K562 (cell line): ENCODE measurements around the gene ZNF235. TPM values are rescaled to one million over a fixed set of nuclear protein-coding genes. Genes with fewer than 3 reads are reported as not detected.

Source experiments
- ATAC-seq: fragments of 200-7000 bp; cut with Tn5 transposase; 3 replicates; pipeline ENCODE4 v1.9.1; 2020; ENCODE audit warnings: moderate library complexity
- BruUV-seq: library from RNA; stranded (reverse); fragments of 400-500 nt; replicated peaks from 2 replicates; lab custom pipeline; 2021; lab: Mats Ljungman, UMichigan
- CTCF ChIA-PET: fragments of 300-600 bp; formaldehyde crosslinking; extraction: SDS; loops from one replicate; lab custom pipeline; 2021; ENCODE audit warnings: low intra/inter-chr PET ratio; lab: Yijun Ruan, JAX
- POLR2A ChIA-PET: fragments of 300-600, 350-650 bp; sonication (Branson Sonifier 250); formaldehyde crosslinking; extraction: SDS; loops from one replicate; lab custom pipeline; 2021; ENCODE audit warnings: antibody characterized with exemption, inconsistent platforms; lab: Yijun Ruan, JAX
- DNase-seq, 4 experiments: peaks; one replicate each; pipeline versions ENCODE4 v3.0.0 to v3.0.0-alpha.2; 2011 to 2018; ENCODE audit warnings: low spot score in 3 of 4, mixed read lengths in 3 of 4; ENCODE audit errors: extremely low read depth in 1 of 4
- FAIRE-seq: peaks from 2 replicates; lab custom pipeline; 2011; peaks lifted over from hg19 to GRCh38; lab: Jason Lieb, UNC
- H2AFZ ChIP-seq: 2 replicates; pipeline ENCODE4 v1.6.0; 2011; ENCODE audit warnings: low read depth, low read length, control low read depth, inconsistent platforms
- H3K27ac ChIP-seq: fragments of 200-600 bp; 3 replicates; pipeline ENCODE4 v1.8.0; 2011; ENCODE audit warnings: low read depth, mild to moderate bottlenecking, control low read depth, inconsistent platforms, low read length, moderate library complexity, mixed read lengths; ENCODE audit errors: extremely low read depth
- H3K27me3 ChIP-seq, 2 experiments: fragments of 300-600 bp in 1 of 2; 2 replicates in 1 of 2; 3 replicates in 1 of 2; pipeline versions ENCODE4 v1.6.0 to v1.8.0; 2011; ENCODE audit warnings: inconsistent platforms in 2 of 2, low read length in 2 of 2, mild to moderate bottlenecking in 1 of 2, mixed read lengths in 1 of 2, moderate library complexity in 1 of 2; ENCODE audit not compliant: control insufficient read depth in 2 of 2, insufficient read depth in 2 of 2
- H3K36me3 ChIP-seq: fragments of 300-600 bp; 3 replicates; pipeline ENCODE4 v1.8.0; 2011; ENCODE audit warnings: mild to moderate bottlenecking, low read length, inconsistent platforms; ENCODE audit not compliant: control insufficient read depth, insufficient read depth
- H3K4me1 ChIP-seq, 2 experiments: fragments of 200-600 bp in 1 of 2; replicated peaks in 1 of 2; 2 replicates in 1 of 2; 3 replicates in 1 of 2; pipeline versions ENCODE4 v1.5.1 to v1.8.0; 2011; ENCODE audit warnings: inconsistent platforms in 2 of 2, low read length in 2 of 2, mild to moderate bottlenecking in 1 of 2, mixed read lengths in 1 of 2, moderate library complexity in 1 of 2; ENCODE audit not compliant: control insufficient read depth in 2 of 2, insufficient read depth in 2 of 2
- H3K4me2 ChIP-seq: 2 replicates; pipeline ENCODE4 v1.6.1; 2011; ENCODE audit warnings: low read length, control low read depth, inconsistent platforms, mixed read lengths; ENCODE audit not compliant: insufficient read depth
- H3K4me3 ChIP-seq: fragments of 200-600 bp; sonication (generic), shearing (Covaris generic); 2 replicates; pipeline ENCODE4 v1.5.1; 2016; ENCODE audit warnings: control low read depth, inconsistent platforms
- H3K79me2 ChIP-seq: fragments of 200-600 bp; 3 replicates; pipeline ENCODE4 v1.8.0; 2011; ENCODE audit warnings: low read length, inconsistent platforms; ENCODE audit not compliant: control insufficient read depth, insufficient read depth
- H3K9ac ChIP-seq, 2 experiments: 2 replicates each; pipeline versions ENCODE4 v1.6.0 to v1.6.1; 2011; ENCODE audit warnings: low read depth in 2 of 2, low read length in 2 of 2, control low read depth in 1 of 2, inconsistent platforms in 1 of 2, mild to moderate bottlenecking in 1 of 2, mixed read lengths in 1 of 2; ENCODE audit not compliant: insufficient read depth in 1 of 2
- H3K9me1 ChIP-seq: one replicate; pipeline ENCODE4 v1.6.0; 2011; ENCODE audit warnings: inconsistent platforms, mild to moderate bottlenecking, low read length, moderate library complexity; ENCODE audit not compliant: control insufficient read depth, insufficient read depth
- H3K9me3 ChIP-seq: replicated peaks from 2 replicates; pipeline ENCODE4 v1.5.1; 2011; ENCODE audit warnings: low read depth, low read length, inconsistent platforms; ENCODE audit not compliant: control insufficient read depth, insufficient read depth
- H4K20me1 ChIP-seq: replicated peaks from 2 replicates; pipeline ENCODE4 v1.6.1; 2011; ENCODE audit warnings: low read length, inconsistent platforms, mixed read lengths; ENCODE audit not compliant: control insufficient read depth, insufficient read depth
- CREB3 ChIP-seq: fragments of 450-650 bp; conservative IDR thresholded peaks from 2 replicates; pipeline ENCODE4 v1.6.1; 2016; ENCODE audit warnings: missing genetic modification characterization, low read depth, mild to moderate bottlenecking, missing compliant biosample characterization, moderate library complexity
- HNRNPK ChIP-seq: fragments of 200-400 bp; formaldehyde crosslinking; IDR thresholded peaks from one replicate; pipeline ENCODE4 v1.6.1; 2018; ENCODE audit warnings: mild to moderate bottlenecking, low read depth, low read length; ENCODE audit not compliant: poor library complexity, severe bottlenecking
- KLF10 ChIP-seq: fragments of 250-450 bp; sonication (Bioruptor Pico); IDR thresholded peaks from 2 replicates; pipeline ENCODE4 v1.6.1; 2021; ENCODE audit warnings: matching md5 sums
- NR3C1 ChIP-seq: sonication (generic); formaldehyde crosslinking; IDR thresholded peaks from 2 replicates; pipeline ENCODE4 v1.8.1; 2022; ENCODE audit warnings: missing genetic modification reagents
- RCOR1 ChIP-seq, 2 experiments: IDR thresholded peaks; 2 replicates each; pipeline ENCODE4 v1.6.1; 2012; ENCODE audit warnings: low read depth in 2 of 2, low read length in 2 of 2, borderline replicate concordance in 1 of 2, improper control_type of control experiment in 1 of 2
- TAF1 ChIP-seq: IDR thresholded peaks from 2 replicates; pipeline ENCODE4 v1.6.1; 2011; ENCODE audit warnings: mild to moderate bottlenecking, low read length, moderate library complexity; ENCODE audit not compliant: insufficient read depth, control insufficient read depth, severe bottlenecking; ENCODE audit errors: extremely low read depth
- WHSC1 ChIP-seq: IDR thresholded peaks from one replicate; pipeline ENCODE4 v1.6.1; 2012; ENCODE audit warnings: low read length, control low read depth, inconsistent platforms
- WGBS: fragments of 100-300 bp; shearing (Covaris generic); methylation state at CpG from one replicate; pipeline ENCODE4 v1.1.6; 2016; ENCODE audit warnings: low coverage, mixed read lengths; ENCODE audit not compliant: insufficient coverage; ENCODE audit errors: missing lambda C conversion rate; 5-methylcytosine and 5-hydroxymethylcytosine counted together
- in situ Hi-C: fragments of 300-500 bp; cut with MboI; formaldehyde crosslinking; loops from 4 replicates; pipeline ENCODE4 v1.15.0; 2018; ENCODE audit warnings: inconsistent platforms, mixed read lengths
- intact Hi-C: fragments of 100-400 bp; cut with micrococcal nuclease; formaldehyde crosslinking; loops from 2 replicates; pipeline ENCODE4 v1.14.2; 2022
- polyA plus RNA-seq, 8 experiments: library from polyadenylated mRNA; depleted of rRNA in 4 of 8; stranded (reverse) in 5 of 8; unstranded in 3 of 8; fragments of >200 nt; fragmentation: Nextera tagmentation in 2 of 8; fragmentation: Illumina TruSeq in 1 of 8; extraction: Ambion mirVana in 2 of 8; extraction: Trizol in 1 of 8; gene quantifications; 2 replicates each; pipeline versions ENCODE4 v1.2.1 to v1.2.3, GENCODE V29; 2011 to 2014; ENCODE audit warnings: inconsistent platforms in 1 of 8, missing spikeins in 1 of 8
- total RNA-seq, 7 experiments: library from RNA; depleted of rRNA in 6 of 7; stranded (reverse); fragments of >200 nt in 6 of 7; fragmentation: Illumina TruSeq in 2 of 7; extraction: Trizol in 2 of 7; gene quantifications; 2 replicates each; pipeline versions ENCODE4 v1.2.1 to v1.2.3, GENCODE V29; 2011 to 2021; ENCODE audit warnings: low replicate concordance in 1 of 7
- TF ChIP-seq, protein P1 (sequence below): fragments of 450-650 bp; IDR thresholded peaks from 2 replicates; pipeline ENCODE4 v1.6.1; 2016; ENCODE audit warnings: low read depth, mild to moderate bottlenecking, moderate library complexity
- TF ChIP-seq, protein P2 (sequence below), 2 experiments: fragments of 450-650 bp in 1 of 2; sonication (generic) in 1 of 2; formaldehyde crosslinking in 1 of 2; IDR thresholded peaks; 2 replicates each; pipeline versions ENCODE4 v1.7.1 to v1.9.0; 2016 to 2022; ENCODE audit warnings: inconsistent platforms in 1 of 2, mild to moderate bottlenecking in 1 of 2, missing genetic modification reagents in 1 of 2

ZNF235 gene
- total and polyA plus RNA-seq, 9 of the 15 experiments (the other 6 are each of a cell fraction or from before 2014, with no cell fraction given), result 0.68 to 2.9 (median 1.3) TPM

DNA sequence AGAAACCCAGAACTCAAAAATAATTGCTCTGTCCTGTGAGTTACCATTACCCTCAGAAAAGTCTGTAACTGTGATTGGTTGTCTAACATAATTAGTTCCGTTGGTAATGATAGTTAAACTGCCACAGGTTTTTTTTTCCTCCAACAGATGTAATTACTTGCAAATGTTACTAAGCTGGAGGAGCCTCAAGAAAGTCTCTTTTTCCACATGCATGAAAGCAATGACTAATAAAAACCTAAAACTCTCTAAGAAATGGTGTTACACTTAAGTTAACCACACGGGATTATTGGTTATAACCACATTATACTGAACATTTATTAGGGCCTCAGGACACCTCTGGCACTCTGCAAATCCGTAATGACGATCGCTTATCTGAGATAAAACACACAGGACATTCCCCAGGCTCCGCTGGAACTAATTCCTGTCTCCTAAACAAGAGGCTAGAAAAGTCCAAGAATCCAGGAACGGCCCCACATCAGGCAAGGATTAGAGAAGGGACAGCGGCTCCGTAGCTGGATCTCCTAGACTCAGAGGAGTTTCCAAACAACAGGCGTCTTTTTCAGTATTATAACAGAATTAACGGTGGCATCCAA, 753 bp downstream of the ZNF235 start:
- BruUV-seq, result TSS peak; percentile 85
- peak overlapping the region; percentile 87 for H2AFZ ChIP-seq
- CTCF ChIA-PET, result no interaction called here
- peak overlapping the region; percentile 76 to 93; a peak in 3 of 4 replicates for H3K9ac ChIP-seq
- H3K4me2 ChIP-seq, result peak overlapping the region; percentile 90
- H3K9me3 ChIP-seq, result no peaks in the 10 kb centered on the region; the same call in 1 of the 2 replicates
- no peaks in the 10 kb centered on the region for H4K20me1 ChIP-seq
- H3K79me2 ChIP-seq, result no peaks in the 10 kb centered on the region
- peak overlapping the region; percentile 52 for H3K4me3 ChIP-seq
- no peaks in the 10 kb centered on the region; a peak in 1 of 5 replicates for H3K27me3 ChIP-seq
- no peaks in the 10 kb centered on the region for H3K9me1 ChIP-seq
- 1% methylated on average over 11 of the region's 11 CpGs for WGBS
- H3K36me3 ChIP-seq, result no peaks in the 10 kb centered on the region; the same call in 2 of the 3 replicates
- POLR2A ChIA-PET, result interaction anchor here (0.6 to 0.9 kb wide), 3 partner anchors 92 to 1081 kb away, joined by 3 to 4 read pairs (median 3); partner anchors contain the start of gene ZNF227
- DNase-seq (peak; percentile 15 to 31 (median 18)), FAIRE-seq (no peak), ATAC-seq (peak; percentile 22)
- H3K27ac ChIP-seq, result peak overlapping the region; percentile 78
- H3K4me1 ChIP-seq, result peaks cover 4% of the 10 kb centered on the region in 2 experiments; a peak in 2 of 5 replicates
- intact Hi-C loops, result loop anchor here (10.0 kb wide), 1 partner anchor 89 kb away; the partner anchor contains the start of gene ZNF227
- in situ Hi-C loops, result no loop called here
- no peak for TF ChIP-seq TAF1
- TF ChIP-seq HNRNPK, result no peak
- TF ChIP-seq WHSC1, result no peak
- TF ChIP-seq, protein P1, sequence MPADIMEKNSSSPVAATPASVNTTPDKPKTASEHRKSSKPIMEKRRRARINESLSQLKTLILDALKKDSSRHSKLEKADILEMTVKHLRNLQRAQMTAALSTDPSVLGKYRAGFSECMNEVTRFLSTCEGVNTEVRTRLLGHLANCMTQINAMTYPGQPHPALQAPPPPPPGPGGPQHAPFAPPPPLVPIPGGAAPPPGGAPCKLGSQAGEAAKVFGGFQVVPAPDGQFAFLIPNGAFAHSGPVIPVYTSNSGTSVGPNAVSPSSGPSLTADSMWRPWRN, result 0 out of 2 replicates have a peak, but pooled peaks have one; percentile 28
- no peak for TF ChIP-seq CREB3 (tag)
- TF ChIP-seq RCOR1 (IDR thresholded peaks at IDR 0.05; ENCODE audit: borderline replicate concordance in 1 of 2, low read depth in 2 of 2, low read length in 2 of 2), result no peak
- no peak for TF ChIP-seq NR3C1 (CRISPR knock-in tag)
- TF ChIP-seq, protein P2, sequence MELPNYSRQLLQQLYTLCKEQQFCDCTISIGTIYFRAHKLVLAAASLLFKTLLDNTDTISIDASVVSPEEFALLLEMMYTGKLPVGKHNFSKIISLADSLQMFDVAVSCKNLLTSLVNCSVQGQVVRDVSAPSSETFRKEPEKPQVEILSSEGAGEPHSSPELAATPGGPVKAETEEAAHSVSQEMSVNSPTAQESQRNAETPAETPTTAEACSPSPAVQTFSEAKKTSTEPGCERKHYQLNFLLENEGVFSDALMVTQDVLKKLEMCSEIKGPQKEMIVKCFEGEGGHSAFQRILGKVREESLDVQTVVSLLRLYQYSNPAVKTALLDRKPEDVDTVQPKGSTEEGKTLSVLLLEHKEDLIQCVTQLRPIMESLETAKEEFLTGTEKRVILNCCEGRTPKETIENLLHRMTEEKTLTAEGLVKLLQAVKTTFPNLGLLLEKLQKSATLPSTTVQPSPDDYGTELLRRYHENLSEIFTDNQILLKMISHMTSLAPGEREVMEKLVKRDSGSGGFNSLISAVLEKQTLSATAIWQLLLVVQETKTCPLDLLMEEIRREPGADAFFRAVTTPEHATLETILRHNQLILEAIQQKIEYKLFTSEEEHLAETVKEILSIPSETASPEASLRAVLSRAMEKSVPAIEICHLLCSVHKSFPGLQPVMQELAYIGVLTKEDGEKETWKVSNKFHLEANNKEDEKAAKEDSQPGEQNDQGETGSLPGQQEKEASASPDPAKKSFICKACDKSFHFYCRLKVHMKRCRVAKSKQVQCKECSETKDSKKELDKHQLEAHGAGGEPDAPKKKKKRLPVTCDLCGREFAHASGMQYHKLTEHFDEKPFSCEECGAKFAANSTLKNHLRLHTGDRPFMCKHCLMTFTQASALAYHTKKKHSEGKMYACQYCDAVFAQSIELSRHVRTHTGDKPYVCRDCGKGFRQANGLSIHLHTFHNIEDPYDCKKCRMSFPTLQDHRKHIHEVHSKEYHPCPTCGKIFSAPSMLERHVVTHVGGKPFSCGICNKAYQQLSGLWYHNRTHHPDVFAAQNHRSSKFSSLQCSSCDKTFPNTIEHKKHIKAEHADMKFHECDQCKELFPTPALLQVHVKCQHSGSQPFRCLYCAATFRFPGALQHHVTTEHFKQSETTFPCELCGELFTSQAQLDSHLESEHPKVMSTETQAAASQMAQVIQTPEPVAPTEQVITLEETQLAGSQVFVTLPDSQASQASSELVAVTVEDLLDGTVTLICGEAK (IDR thresholded peaks at IDR 0.05), result no peak
- TF ChIP-seq, protein P2 (CRISPR knock-in tag; IDR thresholded peaks at IDR 0.05), result no peak
- TF ChIP-seq KLF10, result no peak
